ENCODE data around the gene NCK2.
"Not testable (repeated sequence)": the region's sequence is repeated elsewhere in the genome, so short reads cannot be mapped to it uniquely, and the experiment has no call there.

The NCK2 gene

GRCh38 chr2:105893011-105893995, 148.6 kb downstream of the NCK2 start:
- no peak for DNase-seq (ENCODE audit: low spot score)

DNA sequence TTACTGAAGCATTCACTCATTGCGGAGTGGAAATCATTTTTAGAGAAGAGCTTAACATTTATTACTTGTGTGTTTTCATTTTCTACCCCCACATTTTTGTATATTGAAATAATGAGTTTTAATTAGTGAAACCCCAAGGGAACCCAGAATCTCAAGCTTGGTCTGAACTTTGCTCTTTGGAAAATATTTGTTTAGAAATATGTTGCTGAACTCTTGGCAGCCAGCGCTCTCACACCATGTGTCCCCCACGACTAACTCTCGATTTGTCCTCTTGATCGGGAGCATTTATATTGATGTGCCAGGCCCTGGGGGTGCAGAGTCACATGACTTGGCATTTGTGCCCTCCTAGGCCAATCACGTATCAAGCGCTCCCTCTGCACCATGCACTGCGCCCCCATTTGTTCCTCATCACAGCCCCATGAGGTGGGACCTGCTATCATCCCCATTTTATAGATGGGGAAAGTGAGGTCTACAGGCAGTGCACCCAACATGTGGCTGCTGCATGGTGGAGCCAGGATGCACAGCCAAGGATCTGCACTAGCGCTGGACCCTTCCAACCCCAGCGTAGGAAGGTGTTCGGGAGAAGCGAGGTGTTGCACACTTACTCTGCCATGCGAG, 149.7 kb downstream of the NCK2 start:
- no peak for DNase-seq (ENCODE audit: low spot score)

DNA sequence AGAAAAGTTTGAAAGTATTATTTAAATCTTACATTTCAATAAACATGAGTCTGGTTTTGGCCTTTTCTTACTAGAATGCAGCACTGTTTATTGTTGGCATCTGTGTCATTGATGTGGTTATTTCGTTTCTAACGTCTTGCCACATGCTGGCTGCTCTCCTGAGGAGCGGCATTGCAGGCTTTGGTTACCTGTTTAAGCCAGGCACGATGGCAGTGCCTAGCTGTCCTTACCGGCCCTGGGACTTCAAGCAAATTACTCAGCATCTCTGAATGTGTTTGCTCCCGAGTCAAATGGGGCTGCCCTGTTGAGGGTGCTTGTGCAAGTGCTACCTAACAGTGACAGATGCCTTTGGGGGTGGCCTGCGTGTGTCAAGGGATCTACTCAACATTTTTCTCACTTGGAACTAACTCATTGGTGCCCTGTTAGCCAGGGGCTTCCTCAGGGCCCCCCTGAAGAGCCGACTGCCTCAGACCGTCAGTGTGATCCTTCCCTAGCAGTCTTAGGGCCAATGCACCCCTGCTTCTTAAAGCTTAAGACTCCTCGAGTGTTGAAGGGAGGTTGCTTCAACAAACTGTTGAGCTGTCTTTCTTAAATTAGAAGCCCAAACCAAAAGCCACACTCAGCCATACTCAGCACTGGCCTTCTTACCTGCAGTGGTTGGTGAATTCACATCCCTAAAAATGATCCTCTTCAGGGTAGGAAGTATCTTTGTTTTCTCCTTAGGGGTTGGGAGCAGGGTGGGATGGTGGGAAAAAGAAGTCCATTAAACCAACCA, 151.5 kb downstream of the NCK2 start:
- no peak for DNase-seq (ENCODE audit: low spot score)

DNA sequence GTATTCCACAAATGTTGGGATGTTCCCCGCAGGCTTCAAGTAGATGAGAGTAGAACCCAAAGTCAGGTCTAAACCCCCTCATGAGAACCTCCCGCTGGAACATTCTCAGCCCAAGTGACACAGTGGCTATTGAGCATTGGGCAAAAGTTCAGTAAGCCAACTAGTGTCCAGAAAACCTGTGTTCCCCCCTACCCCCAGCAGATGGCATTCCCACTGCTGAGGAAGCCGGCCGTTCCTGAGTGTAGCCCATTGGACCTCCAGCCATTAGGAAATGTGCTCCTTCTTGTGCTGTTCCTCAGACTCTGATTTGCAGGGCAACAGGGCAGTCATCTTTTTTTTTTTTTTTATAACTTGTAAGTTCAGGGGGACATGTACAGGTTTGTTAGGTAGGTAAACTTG, 152.1 kb downstream of the NCK2 start:
- DNase-seq (ENCODE audit: low spot score), result no peak

- not testable (repeated sequence) for DNase-seq (ENCODE audit: low spot score)
Measured at GRCh38 chr2:105897694-105898093, 153.0 kb downstream of the NCK2 start.

GRCh38 chr2:105903051-105903674, 158.5 kb downstream of the NCK2 start:
- no peak for DNase-seq (ENCODE audit: low spot score)

DNA sequence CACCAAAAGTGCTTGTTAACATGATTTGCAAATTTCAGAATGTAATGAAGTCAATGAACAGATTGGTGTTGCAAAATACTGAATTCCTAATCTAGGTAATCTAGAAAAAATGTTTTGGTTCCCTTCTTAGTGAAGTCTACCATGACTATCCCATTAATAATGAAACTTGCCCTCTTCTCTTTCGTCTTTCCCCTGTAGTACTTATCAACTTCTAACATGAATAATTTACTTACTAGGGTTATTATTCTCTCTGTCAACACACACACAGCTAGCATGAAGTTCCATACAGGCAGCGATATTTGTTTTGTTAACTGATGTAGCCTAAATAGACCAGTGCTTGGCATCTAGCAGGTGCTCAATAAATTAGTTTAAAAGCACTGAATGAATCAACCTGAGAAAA, 160.2 kb downstream of the NCK2 start:
- no peak for DNase-seq (ENCODE audit: low spot score)

- DNase-seq (ENCODE audit: low spot score), result no peak
Measured at GRCh38 chr2:105906481-105906880, 161.8 kb downstream of the NCK2 start.

- DNase-seq (ENCODE audit: low spot score), result no peak
Measured at GRCh38 chr2:105907184-105907583, 162.5 kb downstream of the NCK2 start.

DNA sequence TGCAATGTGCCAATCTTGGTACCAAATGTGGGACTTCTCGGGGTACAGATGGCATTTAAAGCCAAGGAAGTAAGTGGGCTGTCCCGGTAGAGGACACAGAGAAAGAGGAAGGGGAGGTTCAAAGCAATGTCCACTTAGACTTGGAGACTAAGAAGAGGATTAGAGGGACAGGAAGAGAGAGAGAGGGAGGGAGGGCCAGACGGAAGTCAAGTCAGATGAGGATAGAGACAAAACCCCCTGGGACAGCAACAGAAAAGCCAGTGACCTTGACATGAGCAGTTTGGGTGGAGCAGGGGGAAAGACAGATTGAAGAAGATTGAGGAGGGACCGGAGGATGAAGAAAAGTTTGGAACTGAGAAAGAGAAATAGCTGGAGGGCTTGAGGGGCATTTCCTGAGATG, 164.5 kb downstream of the NCK2 start:
- no peak for DNase-seq (ENCODE audit: low spot score)

DNA sequence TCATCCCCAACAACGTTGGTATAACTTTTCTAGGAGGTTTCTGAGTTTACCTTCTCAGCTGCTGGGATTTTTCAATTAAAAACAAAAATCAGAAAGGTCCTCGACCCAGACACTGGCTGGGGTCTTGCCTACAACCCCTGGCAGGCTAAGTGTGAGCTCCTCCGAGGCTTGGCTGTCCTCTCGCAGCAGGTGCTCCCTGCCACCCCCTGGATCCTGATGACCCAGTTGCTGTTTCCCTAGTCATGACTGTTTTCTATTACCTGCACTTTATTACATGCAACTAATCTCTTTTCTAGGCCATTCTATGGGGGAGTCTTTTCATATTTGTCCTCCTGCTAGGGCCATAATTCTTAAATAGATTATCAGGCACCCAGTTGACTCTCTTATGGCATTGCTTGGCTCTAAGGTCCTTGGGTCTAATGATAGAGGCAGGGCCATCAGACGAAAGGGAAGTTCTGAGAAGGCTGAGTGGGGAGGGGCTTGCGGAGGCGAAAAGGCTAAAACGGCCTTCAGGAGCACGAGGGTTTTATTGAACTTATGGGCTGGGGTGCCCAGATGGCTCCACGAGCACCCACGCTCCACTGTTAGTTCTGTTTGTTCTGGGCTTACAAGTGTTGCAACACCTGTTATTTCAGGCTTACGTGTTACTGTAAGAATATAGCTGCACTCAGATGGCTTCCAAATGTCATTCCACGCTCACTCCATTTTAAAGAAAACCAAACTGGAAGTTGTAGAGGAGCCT, 166.0 kb downstream of the NCK2 start:
- DNase-seq (ENCODE audit: low spot score), result no peak

DNA sequence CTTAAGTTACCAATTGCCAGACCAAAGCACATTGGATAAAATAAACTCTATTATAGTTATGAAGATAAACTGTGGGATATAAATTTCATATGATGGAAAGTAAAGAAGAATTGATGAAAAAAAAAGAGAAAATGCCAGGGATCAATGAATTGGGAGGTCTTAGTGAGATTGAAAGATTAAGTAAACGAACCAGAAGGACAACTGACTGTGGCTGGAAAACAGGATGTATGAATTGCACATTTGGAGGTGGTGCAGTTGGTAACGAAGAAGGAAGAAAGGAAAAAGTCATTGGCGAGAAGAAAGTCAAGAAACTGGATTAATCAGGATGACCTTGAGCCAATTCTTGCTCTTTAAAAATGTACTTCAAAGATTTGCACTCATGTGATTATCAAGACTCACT, 166.7 kb downstream of the NCK2 start:
- no peak for DNase-seq (ENCODE audit: low spot score)

GRCh38 chr2:105912081-105912480, 167.4 kb downstream of the NCK2 start:
- DNase-seq (ENCODE audit: low spot score), result no peak

- DNase-seq (ENCODE audit: low spot score), result no peak
Measured at GRCh38 chr2:105915005-105915558, 170.4 kb downstream of the NCK2 start.

GRCh38 chr2:105917226-105917625, 172.5 kb downstream of the NCK2 start:
- no peak for DNase-seq (ENCODE audit: low spot score)

DNA sequence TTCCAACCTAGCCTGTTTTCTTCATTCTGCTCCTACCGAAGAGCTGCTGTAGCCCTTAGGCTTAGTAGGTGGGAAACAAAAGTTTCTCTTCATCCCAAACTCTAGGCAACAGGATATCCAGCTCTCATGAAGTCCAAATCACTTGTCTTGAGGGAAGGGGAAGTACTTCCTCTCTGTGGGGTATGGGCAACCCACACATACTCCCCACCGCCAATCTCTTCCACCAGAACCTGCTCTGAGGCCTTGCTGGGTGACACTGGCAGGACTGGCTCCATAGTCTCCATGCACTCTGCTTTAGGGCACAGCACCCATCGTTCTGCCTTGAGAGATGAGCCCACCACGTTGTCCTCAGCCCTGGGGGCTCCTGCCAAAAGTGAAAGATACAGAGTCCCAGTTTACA, 173.0 kb downstream of the NCK2 start:
- no peak for DNase-seq (ENCODE audit: low spot score)

DNA sequence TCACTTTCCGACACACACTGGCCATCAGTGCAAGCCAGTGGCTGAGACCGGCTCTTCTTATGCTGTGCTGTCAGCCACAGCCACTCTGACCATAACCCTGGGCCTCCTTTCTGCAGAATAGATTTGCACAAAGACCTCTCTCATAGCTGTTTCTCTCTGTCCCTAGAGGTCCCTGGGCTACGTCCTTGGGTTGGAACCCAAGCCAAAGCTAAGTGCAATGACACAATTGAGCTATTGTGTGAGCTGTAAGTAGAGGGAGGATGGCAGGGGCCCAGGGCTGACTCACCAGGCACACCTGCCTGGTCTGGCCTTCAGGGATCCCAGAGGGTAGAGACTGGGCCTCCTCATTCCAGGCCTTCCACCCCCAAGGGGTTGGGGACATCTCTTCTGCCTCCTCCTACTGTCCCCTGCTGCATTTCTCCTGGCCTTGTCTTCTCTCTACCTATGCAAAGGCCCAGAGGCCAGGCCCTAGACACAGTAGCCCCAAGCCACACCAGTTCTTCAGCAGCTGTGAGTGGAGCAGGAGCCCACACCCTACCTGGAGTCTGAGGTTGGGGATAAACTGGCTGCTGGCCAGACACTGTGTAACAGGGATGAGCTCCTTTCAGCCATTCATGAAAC, 174.6 kb downstream of the NCK2 start:
- DNase-seq (ENCODE audit: low spot score), result no peak

DNA sequence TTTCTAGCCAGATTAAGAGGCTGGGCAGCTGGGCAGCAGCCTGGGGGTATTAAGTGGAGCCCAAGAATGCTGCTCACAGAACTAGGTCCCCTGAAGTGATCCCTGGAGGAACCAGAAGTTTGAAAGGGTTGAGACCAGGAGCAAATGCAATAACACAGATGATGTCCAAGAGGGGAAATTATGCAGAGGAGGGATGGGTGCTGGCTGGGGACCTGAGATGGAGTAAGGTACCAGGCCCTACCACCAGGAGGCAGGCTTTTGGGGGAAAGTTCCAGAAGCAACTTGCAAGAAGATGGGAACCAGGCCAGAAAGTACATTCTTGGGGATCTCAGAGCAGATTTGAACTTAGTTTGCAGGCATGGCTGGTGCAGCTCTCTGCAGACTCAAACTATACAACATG, 175.1 kb downstream of the NCK2 start:
- no peak for DNase-seq (ENCODE audit: low spot score)

DNA sequence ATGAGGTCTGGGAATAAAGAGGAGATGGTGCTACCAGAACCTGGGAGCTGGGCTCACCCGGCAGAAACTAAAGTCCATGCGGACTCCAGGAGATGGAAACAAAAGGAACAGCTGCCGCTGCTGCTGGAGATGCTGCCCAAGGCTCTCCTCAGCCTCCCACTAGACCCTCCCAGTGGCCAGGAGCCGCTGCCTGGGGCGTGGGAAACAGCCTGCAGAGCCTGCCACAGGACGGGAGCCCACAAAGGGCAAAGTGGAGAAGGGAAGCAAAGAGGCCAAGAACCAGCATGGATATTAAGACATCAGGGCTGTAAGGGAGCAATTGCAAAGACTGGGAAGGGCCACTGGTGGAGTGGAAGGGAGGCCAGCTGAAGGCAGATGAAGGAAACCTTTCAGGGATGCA, 179.6 kb downstream of the NCK2 start:
- no peak for DNase-seq (ENCODE audit: low spot score)

- no peak for DNase-seq (ENCODE audit: low spot score)
Measured at GRCh38 chr2:105924932-105925331, 180.2 kb downstream of the NCK2 start.

- DNase-seq (ENCODE audit: low spot score), result no peak
Measured at GRCh38 chr2:105925390-105925789, 180.7 kb downstream of the NCK2 start.
